GM18520 (cell line): ENCODE measurements around the gene CHPF2.

Experiments
- ATAC-seq: cut with Tn5 transposase; IDR thresholded peaks from one replicate; pipeline ENCODE4 v1.9.1; 2021; ENCODE audit not compliant: unreplicated experiment

CHPF2 gene

DNA sequence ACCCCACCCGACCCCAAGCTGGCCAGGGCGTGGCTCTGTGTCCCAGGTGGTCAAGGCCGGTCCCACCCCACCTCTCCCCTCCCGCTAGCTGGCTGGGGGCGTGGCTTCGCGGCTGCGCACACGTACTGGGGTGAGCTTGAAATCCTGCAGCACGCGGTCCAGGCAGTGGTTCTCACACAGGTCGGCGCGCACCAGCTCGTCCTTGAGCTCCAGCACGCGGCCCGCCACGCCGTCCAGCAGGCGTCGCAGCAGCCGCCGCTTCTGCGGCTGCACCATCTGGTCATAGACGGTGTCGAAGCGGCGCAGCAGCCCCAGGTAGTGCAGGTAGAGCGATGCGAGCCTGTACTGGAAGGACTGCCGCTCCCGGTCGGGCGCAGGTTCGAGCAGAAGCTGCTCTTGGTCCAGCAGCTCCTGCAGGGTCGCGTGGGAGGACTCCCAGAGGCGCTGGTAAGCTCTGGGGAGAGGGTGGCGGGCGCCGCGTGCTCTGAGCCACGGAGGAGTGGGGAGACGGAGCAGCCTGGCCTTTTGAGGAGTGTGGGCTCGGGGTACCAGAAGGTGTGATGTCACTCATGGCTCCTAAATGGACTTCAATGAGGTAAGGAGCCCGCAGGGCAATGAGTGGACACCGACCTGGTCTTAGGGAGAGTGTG lies 27.8 kb upstream of the CHPF2 start:
- ATAC-seq, result no peak

DNA sequence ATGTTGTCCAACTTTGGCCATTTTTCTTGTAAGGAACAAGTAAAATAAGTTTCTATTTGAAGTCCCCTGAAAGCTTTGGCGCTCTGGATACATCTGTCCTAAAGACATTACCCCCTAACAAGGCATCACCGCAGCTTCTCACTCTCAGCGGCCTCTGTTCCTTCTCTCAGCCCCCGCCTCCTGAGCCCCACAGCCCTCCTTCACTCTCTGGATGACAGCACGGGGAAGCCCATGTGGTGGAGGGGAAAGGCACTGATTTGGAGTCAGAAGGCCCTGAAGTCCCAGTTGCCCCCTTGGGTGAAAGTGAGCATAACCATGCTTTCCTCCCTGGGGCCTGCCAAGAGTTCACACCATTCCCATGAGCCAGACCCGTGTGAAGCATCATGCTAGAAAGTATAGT lies 26.6 kb upstream of the CHPF2 start:
- no peak for ATAC-seq

DNA sequence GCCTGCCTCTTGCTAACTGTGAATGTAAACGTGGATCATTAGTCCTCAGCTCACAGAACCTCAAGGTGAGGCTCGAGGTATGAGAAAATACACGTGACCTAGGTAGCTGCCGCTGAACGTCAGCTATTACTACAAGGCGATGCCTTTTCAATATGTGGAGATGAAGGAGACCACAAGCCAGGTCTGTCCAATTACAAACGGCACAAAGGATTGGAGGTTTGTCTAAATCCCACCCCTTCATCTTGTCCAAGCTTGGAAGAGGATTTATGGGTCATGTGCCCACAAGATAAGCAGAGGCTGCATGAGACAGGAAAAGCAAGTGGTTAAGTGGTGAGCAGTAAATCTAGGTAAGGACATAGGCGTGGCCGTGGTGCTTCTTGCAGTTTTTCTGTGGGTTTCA lies 25.4 kb upstream of the CHPF2 start:
- ATAC-seq, result no peak

DNA sequence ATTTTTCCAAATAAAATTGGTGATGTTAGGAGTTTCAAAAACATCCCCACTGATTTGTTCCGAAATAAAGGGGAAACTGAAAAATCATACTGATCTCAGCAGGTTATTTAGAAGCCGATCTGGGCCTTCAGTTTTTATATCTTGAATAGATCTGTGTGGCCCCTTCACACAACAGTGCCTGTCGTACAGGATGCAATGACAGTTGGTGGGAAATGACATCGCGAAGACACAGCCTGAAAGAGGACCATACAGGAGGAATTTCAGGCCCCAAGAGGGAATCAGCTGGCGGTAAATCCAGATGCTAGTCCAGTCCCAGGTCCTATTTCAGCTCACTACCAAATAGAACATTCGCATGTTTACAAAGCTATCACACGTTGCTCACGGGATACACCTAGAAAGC lies 25.0 kb upstream of the CHPF2 start:
- ATAC-seq, result no peak

DNA sequence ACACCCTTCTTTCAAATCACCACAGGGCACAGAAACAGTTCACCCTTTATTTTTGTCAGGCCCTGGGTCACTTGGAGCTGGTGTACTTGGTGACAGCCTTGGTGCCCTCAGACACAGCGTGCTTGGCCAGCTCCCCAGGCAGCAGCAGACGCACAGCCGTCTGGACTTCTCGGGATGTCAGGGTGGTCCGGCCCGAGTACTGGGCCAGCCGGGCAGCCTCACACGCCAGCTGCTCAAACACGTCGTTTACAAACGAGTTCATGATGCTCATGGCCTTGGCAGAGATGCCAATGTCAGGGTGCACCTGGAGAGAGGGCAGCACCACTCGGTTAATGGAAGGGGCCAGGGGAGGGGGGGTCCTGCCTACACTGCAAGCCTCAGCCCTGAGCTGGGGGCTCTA lies 24.5 kb upstream of the CHPF2 start:
- no peak for ATAC-seq

DNA sequence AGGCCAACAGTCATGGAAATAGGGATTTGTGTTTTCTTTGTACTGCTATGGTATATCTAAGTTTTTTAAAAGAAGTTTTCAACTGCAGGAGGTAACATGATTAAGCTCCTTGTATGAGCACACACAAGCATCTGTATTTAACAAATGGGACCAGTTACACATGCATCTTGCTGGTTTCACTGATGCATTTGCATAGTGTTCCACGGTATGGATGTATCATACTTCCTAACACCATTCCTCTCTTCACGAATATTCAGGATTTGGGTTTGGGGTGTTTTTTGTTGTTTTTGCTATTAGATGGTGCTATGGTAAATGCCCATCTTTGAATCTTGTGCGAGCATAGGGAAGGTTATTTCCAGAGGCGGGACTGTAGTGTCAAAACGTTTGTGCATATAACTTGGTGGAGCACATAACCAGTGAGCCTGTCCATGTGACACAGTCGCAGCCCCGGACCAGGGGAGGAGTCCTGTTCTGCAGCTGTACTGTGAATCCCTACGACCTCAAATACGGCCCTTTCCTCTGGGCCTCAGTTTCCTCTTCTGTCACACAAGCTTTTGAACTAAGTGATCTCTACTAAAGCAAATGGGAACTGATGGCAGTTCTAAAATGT lies 23.9 kb upstream of the CHPF2 start:
- ATAC-seq, result no peak

DNA sequence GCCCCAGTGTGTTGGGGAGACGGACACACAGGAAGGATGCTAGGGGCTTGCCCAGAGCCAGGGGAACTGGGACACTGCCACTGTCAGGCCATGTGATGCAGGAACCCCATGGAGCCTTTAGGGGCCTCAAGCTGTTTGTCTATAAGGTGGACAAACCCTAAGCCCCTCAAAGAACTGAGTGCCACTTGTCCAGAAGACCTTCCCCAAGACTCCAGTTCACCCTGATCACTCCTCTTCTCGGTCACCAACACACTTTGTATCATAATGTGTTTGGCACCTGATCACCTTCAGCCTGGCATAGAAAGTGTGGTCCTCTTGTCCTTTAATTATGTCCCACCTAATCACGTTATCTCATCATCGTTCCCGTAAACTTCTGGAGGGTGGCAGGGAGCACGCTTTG lies 22.7 kb upstream of the CHPF2 start:
- no peak for ATAC-seq

DNA sequence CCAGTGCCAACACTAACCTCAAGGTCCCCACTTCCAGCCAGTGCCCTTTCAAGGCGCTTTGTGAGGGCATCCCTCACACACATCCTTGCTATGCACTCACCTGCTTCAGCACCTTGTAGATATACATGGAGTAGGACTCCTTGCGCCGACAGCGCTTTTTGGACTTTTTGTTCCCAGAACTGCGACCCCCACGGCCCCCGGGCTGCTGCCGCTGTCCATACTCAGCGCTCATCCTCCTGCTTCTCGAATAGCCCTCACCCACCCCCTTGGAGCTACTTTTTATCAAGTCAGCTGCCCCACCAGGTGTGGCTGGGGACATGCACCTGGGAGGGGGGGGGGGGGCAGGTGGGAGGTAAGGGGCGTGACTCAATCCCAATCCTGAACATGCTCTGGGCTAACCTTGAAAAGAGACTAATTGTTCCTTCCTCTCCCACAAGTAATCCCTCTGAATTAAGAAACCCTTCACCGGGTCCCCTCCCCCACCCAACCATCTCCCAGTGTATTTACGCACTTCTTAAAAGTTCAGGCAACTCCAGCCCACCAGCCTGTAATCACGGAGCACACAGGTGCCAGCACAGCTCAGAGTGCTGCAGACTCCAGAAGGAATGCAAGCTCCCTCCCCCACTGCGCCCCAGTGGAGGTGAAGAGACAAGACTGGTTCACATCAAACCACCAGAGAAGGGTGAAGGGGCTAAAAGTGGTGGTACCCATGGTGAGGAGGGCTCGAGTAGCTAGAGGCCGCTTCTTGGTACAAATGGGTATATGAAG lies 22.0 kb upstream of the CHPF2 start, which contains the start of gene H2BK1:
TSS of gene H2BK1 (minus strand) at position 402 of the 768 bp plus-strand sequence. CDS start at position 232, 170 bp downstream.
- ATAC-seq, result no peak

DNA sequence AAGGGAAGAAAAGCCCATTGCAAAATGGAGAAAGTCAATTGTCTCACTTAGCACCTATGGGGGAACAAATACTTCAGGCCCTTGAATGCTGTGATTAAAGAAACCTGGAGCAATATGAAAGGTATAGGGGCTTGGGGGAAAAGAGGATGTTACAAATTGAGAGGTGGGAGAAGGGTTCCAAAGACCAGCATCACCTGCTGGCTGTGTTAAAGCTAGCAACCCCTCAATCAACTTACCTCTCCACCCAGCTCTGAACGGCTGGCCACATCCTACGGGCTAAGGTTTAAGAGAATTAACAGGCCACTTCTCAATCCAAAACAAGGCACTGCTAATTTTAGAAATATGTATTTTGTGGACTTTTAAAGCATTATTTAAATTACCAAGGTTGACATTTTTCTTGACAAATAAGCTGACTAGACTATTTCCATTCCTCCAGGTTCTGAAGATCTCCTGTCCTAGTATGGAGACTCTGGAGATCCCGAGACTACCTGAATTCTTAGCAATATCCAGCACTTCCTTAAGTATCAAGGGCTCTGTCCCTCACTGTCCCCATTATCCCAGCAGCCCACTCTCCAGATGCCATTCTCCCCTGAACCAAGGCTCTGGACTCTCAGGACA lies 21.0 kb upstream of the CHPF2 start:
- no peak for ATAC-seq

DNA sequence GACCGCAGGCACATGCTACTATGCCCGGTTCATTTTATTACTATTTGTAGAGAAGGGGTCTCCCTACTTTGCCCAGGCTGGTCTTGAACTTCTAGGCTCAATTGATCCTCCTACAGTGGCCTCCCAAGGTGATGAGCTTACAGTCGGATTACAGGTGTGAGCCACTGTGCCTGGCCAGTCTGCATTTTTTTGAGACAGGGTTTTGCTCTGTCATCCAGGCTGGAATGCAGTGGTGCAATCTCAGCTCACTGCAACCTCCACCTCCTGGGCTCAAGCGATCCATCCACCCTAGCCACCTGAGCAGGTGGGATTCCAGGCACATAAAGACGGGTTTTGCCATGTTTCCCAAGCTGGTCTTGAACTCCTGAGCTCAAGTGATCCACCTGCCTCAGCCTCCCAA lies 19.7 kb upstream of the CHPF2 start:
- ATAC-seq, result no peak

DNA sequence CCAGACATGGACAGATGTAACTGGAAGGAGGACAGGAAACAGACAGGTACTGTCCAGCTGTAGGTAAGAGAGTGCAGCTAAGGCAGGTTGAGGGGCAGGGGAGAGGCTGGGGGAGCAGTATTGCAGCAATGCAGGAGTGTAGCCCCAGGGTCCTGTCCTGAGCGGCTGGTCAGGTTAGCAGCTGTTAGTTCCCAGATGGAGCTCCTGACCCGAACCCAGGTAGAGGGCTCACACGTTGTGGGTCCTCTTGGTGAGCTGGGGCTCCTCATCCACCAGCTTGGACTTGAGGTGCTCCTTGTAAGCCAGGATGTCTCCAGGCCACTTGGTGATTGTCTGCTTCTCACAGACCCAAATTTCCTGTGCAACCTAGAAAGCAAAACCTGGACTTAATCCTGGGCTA lies 18.5 kb upstream of the CHPF2 start:
- ATAC-seq, result no peak

DNA sequence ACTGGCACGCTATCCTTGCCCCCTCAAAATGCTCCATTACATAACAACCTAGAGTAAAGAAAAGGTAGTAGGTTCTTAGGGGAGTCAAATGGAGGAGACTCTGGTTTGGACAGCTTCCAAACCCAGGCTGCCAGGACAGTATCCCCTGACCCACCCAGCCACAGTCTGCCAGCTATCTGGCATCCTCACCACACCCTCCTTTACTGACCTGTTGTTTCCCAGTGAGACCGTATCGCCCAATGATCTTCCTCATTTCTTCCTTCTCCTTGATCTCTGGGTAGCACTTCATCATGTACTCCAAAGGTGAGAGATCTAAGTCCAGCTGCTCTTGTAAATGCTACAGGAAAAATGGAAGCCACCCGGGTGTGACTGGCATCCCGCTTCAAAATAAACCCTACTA lies 16.9 kb upstream of the CHPF2 start:
- no peak for ATAC-seq

DNA sequence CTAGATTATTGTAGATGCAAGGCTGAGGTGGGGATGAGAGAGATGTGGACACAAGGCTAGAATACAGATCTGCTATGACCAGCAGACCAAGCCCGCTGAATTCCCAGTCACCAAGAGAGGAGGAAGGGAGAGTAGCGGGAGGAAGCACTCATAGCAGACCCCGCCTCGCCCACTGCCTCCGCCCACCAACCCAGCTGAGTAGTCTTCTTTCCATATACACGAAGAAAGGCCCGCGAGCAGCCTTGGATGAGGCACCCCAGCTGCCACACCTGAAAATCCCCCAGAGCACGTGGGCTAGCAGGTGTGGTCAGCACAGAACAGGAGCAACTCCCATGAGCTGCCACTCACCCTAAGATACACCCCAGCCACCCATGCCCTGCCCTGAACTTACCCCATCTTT lies 14.1 kb upstream of the CHPF2 start:
- ATAC-seq, result no peak

DNA sequence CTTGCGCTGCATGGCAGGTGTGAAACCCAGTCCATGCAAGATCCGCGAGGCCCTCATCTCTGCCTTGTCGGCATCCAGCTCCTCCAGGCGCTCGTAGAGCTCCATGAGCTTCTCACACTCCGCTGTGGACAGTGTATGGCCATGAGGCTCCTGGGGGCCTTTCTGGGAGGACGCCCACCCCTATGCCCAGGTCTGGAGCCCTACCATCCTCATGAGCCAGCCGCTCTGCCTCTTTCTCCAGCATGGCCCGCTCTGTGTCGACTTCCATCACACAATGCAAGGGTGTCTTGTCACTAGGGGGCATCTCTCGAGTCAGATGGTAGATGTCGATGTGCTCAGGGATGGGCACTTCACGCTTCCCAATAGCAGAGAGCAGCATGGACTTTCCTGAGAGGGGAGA lies 8.6 kb upstream of the CHPF2 start:
- ATAC-seq, result no peak

DNA sequence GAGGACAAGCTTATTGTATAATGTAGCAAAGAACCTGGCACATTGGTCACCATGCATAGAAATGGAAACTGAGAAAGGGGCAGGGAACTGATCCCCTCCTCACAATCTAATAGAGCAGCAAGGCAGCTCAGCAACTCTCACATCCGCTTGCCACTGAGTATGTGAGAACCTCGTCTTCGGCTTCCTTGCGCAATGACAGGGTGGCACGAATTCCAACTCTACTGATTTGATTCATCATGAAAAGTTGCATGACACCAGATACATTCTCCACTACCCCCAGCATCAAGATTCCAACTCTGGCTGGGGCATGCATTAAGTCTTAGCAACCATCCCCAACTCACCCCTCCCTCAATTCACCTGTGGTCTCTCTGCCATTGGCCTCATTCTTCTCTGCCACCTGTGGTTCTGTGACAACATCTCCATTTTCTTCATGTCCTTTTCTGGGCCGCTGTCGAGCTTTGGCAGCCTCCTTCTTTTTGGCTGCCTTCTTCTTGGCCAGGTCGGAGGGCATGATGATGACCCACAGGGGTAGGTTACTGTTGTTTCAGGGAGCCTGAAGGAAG lies 6.3 kb upstream of the CHPF2 start:
- no peak for ATAC-seq

DNA sequence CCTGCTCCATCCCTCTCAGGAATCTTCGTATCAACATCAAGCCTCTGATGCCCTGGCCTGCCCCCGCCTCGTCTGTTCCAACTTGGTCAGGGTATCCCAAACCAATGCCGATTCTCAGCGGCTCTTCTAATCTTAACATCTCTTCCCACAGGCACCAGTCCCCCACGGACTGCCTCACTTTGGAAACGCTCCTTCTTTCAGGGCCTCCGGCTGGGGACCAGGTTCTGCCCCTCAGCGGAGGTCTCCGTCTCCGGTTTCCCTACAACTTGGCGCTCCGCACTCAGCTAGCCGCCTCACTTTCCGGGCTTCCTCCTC lies 5.8 kb upstream of the CHPF2 start:
- ATAC-seq, result no peak

DNA sequence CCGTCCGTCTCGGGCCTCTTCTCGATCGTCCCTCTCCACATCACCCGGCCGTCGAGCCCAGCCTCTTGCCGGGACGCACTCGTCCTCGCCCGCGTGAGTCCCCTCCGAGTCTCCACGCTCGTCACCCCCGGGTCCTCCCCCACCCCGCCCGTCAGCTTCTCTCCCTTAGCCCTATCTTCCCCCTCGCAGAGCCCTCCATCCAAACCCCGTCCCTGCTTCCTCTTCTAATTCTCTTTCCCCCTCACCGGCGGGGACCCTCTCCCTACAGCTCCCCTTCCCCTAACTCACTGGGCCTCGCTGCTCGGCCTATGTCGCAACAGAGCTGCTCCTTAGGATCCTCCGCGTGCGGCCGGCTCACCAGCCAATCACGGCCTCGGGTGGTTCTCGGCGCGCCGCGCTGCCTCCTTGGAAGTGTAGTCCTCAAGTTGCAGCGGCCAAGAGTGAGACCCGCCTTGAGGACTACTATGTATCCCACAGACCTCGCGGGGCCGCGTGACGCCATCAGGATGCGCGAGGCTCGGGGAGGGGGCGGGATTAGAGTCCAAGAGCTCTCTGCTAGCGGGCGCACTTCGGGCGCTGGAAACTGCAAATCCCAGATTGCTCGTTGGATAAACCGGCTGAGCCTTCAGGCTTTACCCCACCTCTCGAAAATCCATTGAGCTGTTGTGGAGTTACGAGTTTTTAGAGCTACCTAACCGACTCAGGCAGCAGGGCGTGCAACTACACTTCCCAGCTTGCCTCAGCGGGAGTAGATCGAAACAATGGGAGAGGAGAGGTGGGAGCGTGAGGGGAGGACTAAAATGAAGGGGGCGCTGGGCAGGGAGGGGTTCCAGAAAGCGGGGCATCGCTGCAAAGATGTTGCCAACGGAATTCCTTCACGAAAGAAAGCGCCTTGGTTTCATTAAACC lies 5.2 kb upstream of the CHPF2 start, which contains the start of gene ABCF2:
TSS of gene ABCF2 (minus strand) at position 331 of the 908 bp plus-strand sequence. CDS start 747 bp downstream, outside the sequence.
- ATAC-seq, result peak; percentile 100

DNA sequence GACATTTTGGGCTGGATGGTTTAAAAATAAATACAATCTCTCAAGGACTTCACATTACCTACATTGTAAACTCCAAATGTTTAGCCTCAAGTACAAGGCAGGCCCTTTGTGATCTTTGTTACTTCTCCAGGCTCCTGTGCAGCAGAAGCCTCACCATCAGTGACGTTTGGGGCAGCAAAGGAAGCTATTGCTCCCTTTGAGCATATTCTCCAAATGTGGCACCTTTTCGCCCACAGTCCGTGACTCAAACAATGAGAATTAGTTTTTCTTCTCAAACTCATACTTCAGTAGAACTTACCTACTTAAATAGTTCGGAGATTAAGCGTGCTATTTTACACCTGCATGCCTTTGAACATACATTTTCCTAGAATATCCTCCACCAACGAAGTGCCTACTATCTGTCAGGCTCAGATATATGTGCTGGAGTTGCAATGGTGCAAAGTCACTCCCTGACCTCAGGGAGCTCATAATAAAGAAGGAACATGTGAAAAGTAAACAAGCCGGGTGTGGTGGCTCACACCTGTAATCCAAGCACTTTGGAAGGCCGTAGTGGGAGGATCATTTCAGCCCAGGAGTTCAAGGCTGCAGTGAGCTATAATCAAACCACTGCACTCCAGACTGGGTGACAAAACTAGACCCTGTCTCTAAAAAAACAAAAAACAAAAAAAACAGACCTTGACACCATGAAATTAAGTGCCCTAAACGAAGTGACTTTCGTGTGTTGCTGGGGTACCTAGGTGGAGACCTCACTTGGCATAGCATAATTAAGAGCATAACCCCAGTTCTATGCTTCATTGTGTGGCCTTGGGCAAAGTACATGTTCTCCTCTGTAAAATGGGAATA lies 4.0 kb upstream of the CHPF2 start:
- no peak for ATAC-seq

DNA sequence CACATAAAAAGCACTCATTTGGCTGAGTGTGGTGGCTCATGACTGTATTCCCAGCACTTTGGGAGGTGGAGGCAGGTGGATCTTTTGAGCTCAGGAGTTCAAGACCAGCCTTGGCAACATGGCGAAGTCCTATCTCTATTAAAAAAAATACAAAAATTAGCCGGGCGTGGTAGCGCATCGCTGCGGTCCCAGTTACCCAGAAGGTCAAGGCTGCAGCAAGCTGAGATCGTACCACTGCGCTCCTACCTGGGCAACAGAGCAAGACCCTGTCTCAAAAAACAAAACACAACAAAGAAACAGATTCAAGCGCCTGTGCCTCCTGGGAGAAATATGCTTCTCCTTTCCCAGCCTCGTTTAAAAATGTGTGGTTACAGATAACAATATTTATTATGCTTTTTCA lies 3.0 kb upstream of the CHPF2 start:
- no peak for ATAC-seq

DNA sequence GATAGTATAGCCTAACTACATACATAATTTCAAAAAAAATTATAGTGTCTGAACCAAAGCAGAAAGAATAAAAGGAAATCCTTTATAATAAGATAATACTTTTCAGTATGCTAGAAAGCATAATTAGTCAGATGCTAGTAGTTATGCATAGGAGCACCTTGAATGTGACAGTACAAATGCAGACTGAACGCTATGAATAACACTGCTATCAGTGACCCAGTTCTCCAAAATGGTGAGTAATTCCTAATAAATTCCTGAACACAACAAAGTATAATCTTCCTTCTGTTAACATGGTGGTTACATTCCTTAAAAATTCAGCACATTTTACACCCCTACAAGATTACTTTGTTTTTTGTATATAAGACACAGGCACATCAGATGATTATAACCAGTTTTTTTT lies 1.2 kb upstream of the CHPF2 start:
- ATAC-seq, result no peak
